Measurements from ENCODE around the gene COQ7.

DNA sequence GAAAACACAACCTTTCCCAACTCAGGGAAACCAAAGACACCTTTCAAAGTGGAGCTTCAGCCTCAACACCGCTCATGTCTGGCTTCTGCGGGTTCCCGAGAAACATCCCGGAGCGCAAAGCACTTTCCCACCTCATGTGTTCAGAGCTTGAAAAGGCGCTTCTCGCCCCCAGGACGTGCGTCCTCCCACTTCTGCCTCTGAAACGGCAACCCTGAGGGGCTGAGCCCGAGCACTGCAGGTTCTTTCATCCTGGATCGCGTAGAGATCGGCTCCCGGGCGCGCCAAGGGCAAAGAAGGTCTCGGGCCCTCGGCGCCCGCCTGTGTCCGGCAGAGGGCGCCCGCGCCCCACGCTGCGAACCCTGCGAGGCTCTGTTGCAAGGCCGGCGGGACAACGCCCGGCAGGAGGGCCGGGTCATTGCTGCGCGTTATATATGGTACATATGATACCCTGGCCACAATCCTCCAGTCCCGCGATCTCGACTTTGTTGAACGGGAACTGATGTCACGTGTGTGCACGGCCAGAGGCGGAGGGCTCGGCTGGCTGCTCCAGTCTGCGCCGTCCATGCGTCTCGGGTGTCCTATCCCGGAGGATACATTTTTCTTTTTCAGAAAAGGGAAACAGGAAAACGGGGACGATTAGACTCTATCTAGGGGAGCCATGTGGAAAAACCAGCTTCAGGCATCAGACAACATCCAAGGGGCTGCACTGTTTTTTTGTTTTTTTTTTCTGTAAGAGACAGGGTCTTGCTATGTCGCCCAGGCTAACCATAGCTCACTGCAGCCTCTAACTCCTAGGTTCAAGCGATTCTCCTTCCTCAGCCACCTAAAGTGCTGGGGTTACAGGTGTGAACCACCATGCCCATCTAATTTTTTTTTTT lies 19.1 kb downstream of the COQ7 start:
- TF ChIP-seq, protein P1, sequence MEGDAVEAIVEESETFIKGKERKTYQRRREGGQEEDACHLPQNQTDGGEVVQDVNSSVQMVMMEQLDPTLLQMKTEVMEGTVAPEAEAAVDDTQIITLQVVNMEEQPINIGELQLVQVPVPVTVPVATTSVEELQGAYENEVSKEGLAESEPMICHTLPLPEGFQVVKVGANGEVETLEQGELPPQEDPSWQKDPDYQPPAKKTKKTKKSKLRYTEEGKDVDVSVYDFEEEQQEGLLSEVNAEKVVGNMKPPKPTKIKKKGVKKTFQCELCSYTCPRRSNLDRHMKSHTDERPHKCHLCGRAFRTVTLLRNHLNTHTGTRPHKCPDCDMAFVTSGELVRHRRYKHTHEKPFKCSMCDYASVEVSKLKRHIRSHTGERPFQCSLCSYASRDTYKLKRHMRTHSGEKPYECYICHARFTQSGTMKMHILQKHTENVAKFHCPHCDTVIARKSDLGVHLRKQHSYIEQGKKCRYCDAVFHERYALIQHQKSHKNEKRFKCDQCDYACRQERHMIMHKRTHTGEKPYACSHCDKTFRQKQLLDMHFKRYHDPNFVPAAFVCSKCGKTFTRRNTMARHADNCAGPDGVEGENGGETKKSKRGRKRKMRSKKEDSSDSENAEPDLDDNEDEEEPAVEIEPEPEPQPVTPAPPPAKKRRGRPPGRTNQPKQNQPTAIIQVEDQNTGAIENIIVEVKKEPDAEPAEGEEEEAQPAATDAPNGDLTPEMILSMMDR (IDR thresholded peaks at IDR 0.05): peak; percentile 98 to 99 (median 98)
- TF ChIP-seq EP300 (IDR thresholded peaks at IDR 0.05): peak; percentile 13 to 67
- peak in 1 of 2 donors; percentile 24 for TF ChIP-seq POLR2A (IDR thresholded peaks at IDR 0.05)

Measured in tibial nerve (tissue), 4 donors.